Activated CD4-positive, alpha-beta T cell treated with anti-CD3 and anti-CD28 coated beads, Interleukin-2, amount 50 U/mL, for 16 hours (primary cell): ENCODE results near the gene AMBP.

Experiments
- DNase-seq: peaks from one replicate; pipeline ENCODE4 v3.0.0-alpha.2; 2020

Gene AMBP

DNA sequence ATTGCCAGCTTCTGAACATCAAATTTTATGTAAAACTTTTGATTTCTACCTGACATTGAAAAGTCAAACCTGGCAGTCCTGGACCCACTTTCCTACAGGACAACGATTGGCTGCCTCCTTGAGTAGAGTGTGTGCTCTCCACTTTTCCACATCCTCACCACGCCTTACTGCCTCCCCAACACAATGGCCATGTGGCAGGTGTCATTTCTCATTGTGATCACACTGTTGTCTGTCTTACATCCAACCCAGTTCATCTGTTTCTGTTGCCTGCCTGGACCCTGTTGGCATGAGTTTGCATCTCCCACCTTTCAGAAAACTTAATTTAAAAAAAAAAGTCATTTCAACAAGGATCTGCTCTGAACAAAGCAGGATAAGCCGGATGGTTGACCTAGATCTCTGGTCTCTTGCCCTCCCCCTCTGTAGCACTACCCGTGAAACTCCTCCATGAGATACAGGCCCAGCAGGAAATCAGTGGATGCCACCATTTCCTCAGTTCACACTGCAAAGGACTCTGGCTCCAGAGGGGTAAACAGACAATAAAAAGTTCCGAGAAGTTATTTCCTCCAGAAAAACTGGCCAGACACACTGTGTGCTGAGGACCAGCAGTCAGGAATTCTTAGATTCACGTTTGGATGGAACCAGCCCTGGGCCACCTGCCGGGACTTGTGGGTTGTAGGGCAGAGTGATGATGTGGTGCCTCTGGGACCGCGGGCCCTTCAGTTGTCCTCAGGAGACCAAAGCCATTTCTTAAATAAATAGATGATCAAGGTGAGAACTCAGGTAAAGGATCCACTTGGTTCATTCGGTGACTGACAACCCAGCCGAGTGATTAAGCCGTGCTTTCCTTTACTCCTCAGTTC lies 48.6 kb downstream of the AMBP start:
- DNase-seq: no peak

DNA sequence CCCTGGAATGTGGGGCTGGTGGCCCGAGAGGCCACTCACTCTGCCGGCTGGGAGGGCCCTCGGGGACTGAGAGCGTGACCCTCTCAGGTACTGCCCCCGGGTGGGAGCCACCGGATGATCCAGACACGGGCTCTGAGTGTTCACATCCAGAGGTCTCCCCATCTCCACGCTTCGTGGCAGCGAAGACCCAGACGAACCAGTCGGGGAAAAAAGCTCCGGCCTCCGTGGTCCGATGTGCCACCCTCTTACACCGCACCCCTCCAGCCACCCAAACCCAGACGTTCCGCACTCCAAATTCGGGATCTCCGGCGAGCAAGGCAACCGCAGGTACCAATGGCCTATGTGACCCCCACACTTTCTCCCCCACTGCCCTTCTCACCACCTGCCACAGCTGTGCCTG lies 49.5 kb downstream of the AMBP start:
- DNase-seq: no peak

DNA sequence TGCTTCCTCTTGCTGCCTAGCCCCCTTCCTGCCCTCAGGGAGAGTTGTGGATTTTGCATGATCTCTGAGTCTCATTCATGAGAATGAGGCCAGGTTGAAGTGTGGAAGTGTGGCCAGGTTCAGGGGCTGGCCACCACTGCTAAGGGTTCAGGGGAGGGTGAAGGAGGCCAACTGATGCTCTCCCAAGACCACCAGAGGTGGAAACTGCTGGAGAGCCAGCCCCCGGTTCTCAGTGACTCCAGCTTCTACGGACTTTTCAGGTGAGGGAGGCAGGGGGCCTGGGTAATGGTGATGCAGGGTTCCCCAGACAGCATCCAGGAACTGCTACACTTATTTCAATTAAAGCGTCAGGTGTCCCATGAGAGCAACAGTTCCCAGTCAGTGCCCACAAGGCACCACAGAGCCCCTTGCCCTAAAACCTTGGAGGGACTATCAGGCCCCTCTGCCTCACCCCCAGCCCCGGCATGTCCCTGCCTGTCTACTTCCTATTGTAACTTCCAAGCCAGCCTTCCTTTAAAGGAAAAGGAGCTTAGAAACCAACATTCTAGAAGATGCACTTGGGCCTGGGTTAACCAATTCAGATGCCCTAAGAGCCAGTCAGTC lies 50.1 kb downstream of the AMBP start:
- DNase-seq: no peak

DNA sequence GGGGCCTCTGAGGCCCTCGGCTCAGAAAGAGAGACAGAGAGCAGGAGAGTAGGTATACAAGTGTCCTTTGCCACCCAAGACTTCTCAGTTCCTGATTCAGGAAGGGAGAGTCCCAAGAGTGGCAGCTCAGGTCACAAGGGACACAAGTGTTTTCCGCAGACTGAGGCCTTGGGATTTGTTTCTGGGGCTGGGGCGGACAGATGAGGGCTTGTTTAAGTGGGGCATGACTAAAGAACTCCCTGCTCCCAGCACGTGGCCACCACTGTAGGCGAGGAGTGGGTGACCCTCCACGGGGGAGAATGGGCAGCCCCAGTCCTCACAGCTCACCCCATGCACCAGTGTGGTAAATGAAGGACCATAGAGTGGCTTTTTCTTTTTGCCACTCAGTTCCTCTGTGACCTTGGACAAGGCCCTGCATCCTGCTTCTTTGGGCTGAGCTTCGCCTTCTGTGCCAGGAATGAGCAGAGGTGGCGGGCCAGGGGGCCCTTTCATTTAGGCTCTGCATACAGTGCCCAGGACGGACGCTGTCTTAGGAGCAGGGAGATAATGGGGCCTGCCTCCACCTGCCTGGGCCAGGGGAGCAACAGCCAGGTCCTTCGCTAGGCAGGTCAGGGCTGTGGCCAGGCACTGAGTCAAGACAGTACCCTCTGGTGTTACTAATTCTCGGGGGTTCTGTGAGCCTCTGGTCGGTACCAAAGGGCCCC lies 50.8 kb downstream of the AMBP start:
- DNase-seq: no peak

DNA sequence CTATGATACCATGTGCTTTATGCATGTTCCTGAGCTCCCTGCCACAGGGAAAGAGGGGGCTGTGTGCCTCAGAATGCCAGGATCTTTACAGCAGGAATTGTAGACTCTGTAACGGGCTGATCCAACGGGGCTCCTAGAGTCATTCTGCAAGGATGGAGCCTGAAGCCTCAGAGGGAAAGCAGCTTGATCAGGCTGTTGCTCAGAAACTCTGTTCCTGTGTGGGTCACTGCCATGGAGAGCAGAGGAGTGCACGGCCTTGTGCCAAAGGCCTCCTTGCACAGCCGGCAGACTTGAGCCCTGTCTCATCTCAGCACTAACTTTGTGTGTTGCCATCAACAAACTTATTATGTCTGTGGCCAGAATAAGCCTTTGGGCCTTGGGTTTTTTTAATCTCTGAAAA lies 51.8 kb downstream of the AMBP start:
- DNase-seq: no peak

DNA sequence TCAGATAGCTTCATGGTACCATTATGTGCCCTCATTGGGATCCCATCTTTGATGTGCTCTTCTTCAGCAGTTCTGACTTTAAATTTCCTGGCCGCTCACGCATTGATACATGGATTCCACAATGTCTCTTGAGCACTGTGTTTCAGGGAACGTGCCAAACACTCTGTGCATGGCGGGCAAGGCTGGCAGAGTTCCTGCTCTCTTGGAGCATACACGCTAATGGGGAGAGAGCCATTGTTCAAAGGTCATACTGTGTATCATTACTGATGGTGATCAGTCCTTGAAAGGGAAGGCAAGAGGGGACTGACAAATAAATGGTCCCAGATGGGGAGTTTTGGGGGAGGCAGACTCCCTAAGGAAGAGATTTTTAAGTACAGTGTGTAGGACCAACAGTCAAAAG lies 52.3 kb downstream of the AMBP start:
- DNase-seq: no peak

DNA sequence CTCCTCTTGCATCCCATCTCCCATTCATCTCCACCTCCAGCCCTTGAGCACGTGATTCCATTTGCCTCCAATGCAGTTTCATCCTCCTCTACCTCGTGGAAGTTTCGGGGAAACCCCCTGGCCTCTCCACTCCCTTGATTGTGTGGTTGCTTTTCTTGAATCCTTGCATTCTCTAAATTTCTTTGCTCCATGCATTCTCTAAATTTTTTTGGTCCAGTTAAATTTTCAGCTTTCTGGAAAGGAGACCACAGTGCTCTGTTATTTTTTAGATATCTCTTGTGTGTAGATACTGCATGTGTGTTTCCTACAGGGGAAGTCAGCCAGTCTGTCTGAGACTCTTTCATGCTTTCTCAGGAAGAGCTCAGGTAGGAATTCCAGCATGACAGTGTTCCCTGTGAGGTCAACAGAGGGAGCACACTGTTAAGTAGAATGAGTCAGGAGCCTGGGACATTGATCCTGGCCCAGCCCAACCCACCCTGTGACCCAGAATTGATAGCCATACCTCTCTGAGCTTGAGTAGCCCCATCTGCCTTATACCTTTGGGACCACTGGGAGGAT lies 52.8 kb downstream of the AMBP start:
- no peak for DNase-seq

DNA sequence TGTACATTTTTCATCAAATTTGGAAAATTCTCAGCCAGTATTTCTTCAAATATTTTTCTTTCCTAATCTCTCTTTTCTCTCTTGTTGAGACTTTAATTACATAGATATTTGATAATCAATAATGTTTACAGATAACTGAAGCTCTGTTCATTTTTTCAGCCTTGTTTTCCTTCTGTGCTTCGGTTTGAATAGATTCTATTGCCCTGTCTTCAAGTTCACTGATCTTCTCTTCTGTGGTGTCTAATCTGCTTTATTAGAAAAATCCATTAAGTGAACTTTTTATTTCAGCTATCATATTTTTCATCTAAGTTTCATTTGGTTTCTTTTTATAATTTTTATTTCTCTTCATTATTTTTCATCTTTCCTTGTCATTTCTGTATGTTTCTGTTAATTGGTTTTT lies 54.1 kb downstream of the AMBP start:
- DNase-seq: no peak

DNA sequence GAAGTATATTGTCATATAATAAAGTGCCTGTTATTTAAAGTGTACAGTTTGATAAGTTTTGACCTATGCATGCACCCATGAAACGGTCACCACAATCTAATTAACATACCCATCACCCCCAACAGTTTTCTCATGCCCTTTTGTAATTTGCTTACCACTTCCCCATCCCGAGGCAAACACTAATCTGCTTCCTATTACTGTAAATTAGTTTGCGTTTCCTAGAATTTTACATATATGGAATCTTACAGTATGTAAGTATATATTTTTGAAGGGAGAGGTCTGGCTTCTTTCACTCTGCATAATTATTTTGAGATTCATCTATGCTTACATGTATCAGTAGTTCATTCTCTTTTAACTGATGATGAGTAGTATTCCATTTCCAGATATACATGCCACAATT lies 56.5 kb downstream of the AMBP start:
- no peak for DNase-seq

DNA sequence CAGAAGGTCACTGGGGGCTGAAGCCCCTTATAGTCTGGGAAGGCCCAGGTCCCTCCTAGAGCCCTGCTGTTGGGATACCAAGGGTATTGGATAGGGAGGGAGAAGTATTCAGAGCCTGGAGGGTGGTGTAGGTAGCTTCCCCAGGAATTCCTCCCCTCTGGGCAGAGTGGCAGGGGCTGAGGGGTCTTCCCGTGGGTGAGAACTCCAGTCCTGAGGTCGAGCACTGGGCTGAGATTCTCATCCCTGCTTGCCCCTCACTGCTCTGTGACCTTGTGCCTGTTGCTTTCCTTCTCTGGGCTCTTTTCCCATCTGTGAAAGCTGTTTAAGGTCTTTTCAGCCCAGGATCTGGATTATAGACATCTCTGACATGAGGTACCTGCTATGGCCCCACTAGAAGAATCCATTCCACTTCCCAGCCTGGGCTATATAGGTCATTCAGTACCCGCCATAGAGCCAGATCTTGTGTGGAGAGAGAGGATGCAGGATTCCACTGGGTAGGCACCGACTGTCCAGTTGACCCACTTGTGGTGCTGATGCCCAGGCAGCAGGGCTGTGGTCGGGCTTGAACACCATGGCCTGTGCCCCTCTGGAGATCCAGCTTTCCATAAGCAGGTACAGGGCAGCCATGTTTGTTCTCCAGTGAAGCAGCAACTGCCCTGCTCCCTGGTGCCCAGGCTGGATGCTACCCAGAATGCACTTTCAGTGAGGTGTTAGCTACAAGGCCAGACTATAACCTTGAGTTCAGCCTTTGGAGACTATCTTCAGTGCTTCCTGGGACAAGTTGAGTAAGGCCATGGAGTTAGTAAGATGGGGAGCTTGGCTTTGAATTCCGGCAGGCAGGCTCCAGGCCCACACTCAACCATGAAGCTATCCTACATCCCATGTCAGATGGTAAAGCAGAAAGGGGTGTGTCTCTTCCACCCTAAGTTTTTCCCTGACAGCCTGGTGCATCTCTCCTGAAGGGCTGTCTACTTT lies 60.1 kb downstream of the AMBP start:
- DNase-seq: no peak

DNA sequence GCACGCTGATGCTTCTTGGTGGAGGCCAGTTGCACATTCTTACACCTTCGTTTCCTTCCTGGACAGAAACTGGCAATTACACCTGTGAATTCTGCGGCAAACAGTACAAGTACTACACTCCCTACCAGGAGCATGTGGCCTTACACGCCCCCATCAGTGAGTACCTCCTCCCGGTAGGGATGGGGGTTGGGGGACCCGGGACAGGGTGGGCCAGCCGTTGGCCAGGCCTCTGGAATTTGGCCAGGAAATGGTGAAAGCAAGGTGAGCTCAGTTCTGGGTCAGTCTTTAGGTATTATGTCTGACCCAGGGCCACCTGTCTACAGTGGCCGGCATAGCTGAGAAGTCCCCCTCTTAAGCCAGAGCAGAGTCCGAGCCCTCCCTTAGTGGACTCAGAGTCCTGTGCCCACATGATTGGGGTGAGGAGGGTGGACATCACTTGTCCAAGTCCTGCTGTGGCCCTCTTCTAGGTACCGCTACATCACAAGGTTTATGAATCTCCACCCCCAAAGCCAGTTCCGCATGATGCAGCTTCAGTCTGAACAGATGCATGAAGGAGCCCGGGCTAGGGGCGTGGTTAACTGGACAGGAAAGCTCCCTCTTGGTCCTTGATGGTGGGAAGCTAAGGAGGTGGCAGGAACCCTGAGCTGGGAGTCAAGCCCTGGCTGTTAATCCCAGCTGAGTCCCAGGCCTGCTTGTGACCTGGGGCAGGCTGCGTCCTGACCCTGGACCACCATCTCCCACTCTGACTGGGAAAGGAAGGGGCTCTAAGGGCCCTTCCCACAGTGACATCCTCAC lies 61.3 kb downstream of the AMBP start:
- DNase-seq: no peak

DNA sequence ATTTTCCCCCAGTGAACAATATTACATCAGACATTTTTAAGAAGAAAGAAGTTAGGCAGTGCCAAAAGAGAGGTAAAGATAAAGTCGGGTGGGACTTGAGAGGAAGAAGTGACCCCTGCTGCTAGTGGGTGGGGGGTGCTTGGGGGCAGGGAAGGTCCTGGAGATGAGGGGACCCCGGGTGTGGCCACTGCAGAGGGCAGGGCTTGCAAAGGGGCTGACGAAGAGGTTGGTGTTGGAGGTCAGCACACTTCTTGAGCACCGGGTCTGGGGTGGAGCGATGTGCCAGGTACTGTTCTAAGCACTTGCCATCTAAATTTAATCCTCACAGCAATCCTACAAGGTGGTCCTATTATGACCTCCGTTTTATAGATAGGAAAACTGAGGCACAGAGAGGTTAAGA lies 62.0 kb downstream of the AMBP start:
- no peak for DNase-seq

DNA sequence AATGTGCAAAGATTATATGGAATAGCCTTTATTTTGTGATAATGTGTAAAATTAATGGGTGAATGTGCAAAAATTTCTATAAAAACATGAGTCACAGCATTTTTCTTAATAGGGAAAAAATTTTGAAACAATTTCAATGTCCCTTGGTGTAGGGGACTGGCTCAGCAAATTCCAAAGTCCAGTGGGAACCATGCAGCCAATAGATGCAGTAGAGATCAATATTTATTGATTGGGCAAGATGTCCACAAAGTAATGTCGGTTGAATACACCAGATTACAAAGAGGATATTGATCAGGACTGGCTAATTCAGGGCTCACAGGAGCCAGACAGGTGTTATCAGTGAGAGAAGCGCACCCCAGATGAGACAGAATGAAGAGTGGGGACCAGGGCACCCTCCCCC lies 62.5 kb downstream of the AMBP start:
- DNase-seq: no peak

DNA sequence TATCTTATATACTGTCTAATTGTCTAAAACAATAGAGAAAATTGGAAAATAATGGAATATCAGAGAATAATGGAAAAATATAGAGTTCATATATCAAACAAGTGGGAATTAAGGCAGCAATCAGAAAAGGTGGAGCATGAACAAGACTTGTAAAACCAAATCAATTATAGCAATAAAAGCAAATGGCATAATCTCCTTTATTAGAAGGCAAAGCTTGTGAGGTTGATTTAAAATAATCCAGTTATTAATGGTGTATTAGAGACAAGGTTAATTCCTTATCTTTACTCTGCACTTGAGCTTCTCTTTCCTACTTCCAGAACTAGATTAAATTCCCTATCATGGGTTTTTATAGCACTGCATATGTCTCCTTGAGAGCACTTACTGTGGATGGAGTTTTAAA lies 64.1 kb downstream of the AMBP start:
- DNase-seq: no peak

DNA sequence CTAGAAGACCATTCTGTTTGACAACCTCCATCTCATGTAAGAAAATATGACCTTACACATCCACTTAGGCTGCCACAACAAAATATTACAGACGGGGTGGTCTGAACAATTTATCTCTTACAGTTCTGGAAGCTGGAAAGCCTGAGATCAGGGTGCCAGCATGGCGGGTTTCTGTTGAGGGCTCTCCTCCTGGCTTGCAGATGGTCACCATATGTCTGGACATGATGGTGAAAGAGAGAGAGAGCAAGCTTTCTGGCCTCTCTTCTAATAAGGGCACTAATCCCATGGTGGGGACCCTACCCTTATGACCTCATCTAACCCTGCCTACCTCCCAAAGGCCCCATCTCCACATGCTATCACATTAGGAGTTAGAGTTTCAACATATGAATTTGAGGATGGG lies 66.0 kb downstream of the AMBP start:
- DNase-seq: no peak

DNA sequence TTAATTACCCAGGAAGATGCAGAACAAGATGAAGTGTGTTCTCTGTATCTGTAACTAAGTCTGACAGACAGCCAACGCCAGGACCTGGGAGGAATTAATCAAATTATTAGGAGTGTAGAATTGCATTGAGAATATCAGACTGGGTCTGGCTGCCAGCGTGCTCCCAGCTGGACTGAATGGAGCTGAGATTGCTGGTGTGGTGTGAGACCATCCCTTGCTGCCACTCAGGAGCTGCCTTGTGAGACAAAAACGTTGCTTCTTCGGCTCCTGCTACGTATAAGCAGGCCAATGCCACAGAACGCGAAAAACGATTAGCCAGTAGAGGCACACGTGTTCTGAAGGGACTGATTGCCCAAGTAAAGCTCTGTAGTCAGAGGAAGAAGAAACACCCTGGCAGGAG lies 66.8 kb downstream of the AMBP start:
- no peak for DNase-seq
